ENCODE measurements around the gene TMEM51. TPM values are rescaled to one million over a fixed set of nuclear protein-coding genes. Genes with fewer than 3 reads are reported as not detected.

TMEM51 gene
- total and polyA plus RNA-seq, 2 of the 13 experiments (the other 11 are each of a cell fraction or from before 2014, with no cell fraction given), result 12.2 to 22.3 TPM

DNA sequence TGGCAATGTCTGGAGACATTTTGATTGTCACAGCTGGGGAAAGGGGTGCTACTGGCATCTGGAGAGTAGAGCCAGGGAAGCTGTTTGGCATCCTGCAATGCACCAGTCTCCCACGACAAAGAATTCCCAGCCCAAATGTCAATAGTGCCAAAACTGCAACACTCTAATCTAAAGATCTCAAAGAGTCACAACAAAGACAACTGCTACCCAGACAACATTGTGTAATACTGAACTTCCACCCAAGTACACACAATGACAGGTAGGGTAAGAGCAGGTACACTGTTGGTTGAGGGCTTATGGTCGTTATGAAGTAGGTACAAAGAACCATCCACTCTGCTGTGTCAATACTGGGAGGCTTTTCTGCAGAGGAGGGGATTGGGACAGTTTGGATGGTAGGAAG is 8.2 kb upstream of the TMEM51 start (continued):
- TF ChIP-seq, protein P1, sequence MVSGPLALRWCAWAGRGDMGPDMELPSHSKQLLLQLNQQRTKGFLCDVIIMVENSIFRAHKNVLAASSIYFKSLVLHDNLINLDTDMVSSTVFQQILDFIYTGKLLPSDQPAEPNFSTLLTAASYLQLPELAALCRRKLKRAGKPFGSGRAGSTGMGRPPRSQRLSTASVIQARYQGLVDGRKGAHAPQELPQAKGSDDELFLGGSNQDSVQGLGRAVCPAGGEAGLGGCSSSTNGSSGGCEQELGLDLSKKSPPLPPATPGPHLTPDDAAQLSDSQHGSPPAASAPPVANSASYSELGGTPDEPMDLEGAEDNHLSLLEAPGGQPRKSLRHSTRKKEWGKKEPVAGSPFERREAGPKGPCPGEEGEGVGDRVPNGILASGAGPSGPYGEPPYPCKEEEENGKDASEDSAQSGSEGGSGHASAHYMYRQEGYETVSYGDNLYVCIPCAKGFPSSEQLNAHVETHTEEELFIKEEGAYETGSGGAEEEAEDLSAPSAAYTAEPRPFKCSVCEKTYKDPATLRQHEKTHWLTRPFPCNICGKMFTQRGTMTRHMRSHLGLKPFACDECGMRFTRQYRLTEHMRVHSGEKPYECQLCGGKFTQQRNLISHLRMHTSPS (CRISPR knock-in tag; IDR thresholded peaks at IDR 0.05; ENCODE audit: low read depth), result peak; percentile 67; the same call in 1 of the 2 replicates
- TF ChIP-seq ZNF333 (CRISPR knock-in tag; IDR thresholded peaks at IDR 0.05; ENCODE audit: borderline replicate concordance) (no peak), SP5 (CRISPR knock-in tag; IDR thresholded peaks at IDR 0.05; ENCODE audit: borderline replicate concordance, low read depth) (peak; percentile 43; the same call in 1 of the 2 replicates), LCORL (IDR thresholded peaks at IDR 0.05) (0 out of 2 replicates have a peak, but pooled peaks have one; percentile 21), LCORL (CRISPR knock-in tag; IDR thresholded peaks at IDR 0.05) (peak; percentile 93), EHMT2 (IDR thresholded peaks at IDR 0.05; ENCODE audit: borderline replicate concordance, low read depth, low read length) (no peak), NONO (IDR thresholded peaks at IDR 0.05) (no peak), NONO (CRISPR knock-in tag; conservative IDR thresholded peaks at IDR 0.05) (peak; percentile 74), RFX1 (IDR thresholded peaks at IDR 0.05) (peak; percentile 66), ZKSCAN5 (CRISPR knock-in tag; IDR thresholded peaks at IDR 0.05) (no peak), HOXA9 (CRISPR knock-in tag; IDR thresholded peaks at IDR 0.05; ENCODE audit: borderline replicate concordance) (no peak), ATM (IDR thresholded peaks at IDR 0.05; ENCODE audit: borderline replicate concordance) (no peak), ETV5 (CRISPR knock-in tag; IDR thresholded peaks at IDR 0.05; ENCODE audit: borderline replicate concordance) (peak; percentile 58; the same call in 1 of the 2 replicates), KLF9 (CRISPR knock-in tag; IDR thresholded peaks at IDR 0.05; ENCODE audit: low read depth) (no peak), MLLT10 (CRISPR knock-in tag; IDR thresholded peaks at IDR 0.05) (no peak), ZNF678 (CRISPR knock-in tag; IDR thresholded peaks at IDR 0.05) (no peak), XRCC5 (optimal IDR thresholded peaks at IDR 0.05; ENCODE audit: low read length) (no peak), ZFP36 (IDR thresholded peaks at IDR 0.05; ENCODE audit: borderline replicate concordance, low read depth, low read length, partially characterized antibody) (no peak), ZNF235 (CRISPR knock-in tag; IDR thresholded peaks at IDR 0.05; ENCODE audit: borderline replicate concordance) (no peak), TEAD3 (CRISPR knock-in tag; optimal IDR thresholded peaks at IDR 0.05; ENCODE audit: borderline replicate concordance) (peak; percentile 73), HCFC1 (IDR thresholded peaks at IDR 0.05; ENCODE audit: low read depth, low read length) (no peak), RAD21 (CRISPR knock-in tag; IDR thresholded peaks at IDR 0.05) (no peak), BRD4 (CRISPR knock-in tag; IDR thresholded peaks at IDR 0.05) (no peak)
- TF ChIP-seq, protein P2, sequence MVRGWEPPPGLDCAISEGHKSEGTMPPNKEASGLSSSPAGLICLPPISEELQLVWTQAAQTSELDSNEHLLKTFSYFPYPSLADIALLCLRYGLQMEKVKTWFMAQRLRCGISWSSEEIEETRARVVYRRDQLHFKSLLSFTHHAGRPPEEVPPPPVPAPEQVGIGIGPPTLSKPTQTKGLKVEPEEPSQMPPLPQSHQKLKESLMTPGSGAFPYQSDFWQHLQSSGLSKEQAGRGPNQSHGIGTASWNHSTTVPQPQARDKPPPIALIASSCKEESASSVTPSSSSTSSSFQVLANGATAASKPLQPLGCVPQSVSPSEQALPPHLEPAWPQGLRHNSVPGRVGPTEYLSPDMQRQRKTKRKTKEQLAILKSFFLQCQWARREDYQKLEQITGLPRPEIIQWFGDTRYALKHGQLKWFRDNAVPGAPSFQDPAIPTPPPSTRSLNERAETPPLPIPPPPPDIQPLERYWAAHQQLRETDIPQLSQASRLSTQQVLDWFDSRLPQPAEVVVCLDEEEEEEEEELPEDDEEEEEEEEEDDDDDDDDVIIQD (CRISPR knock-in tag; IDR thresholded peaks at IDR 0.05; ENCODE audit: low read depth), result peak; percentile 67; the same call in 1 of the 2 replicates
- TF ChIP-seq, protein P3, sequence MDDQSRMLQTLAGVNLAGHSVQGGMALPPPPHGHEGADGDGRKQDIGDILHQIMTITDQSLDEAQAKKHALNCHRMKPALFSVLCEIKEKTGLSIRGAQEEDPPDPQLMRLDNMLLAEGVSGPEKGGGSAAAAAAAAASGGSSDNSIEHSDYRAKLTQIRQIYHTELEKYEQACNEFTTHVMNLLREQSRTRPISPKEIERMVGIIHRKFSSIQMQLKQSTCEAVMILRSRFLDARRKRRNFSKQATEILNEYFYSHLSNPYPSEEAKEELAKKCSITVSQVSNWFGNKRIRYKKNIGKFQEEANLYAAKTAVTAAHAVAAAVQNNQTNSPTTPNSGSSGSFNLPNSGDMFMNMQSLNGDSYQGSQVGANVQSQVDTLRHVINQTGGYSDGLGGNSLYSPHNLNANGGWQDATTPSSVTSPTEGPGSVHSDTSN (CRISPR knock-in tag; IDR thresholded peaks at IDR 0.05; ENCODE audit: borderline replicate concordance), result no peak
- TF ChIP-seq, protein P4, sequence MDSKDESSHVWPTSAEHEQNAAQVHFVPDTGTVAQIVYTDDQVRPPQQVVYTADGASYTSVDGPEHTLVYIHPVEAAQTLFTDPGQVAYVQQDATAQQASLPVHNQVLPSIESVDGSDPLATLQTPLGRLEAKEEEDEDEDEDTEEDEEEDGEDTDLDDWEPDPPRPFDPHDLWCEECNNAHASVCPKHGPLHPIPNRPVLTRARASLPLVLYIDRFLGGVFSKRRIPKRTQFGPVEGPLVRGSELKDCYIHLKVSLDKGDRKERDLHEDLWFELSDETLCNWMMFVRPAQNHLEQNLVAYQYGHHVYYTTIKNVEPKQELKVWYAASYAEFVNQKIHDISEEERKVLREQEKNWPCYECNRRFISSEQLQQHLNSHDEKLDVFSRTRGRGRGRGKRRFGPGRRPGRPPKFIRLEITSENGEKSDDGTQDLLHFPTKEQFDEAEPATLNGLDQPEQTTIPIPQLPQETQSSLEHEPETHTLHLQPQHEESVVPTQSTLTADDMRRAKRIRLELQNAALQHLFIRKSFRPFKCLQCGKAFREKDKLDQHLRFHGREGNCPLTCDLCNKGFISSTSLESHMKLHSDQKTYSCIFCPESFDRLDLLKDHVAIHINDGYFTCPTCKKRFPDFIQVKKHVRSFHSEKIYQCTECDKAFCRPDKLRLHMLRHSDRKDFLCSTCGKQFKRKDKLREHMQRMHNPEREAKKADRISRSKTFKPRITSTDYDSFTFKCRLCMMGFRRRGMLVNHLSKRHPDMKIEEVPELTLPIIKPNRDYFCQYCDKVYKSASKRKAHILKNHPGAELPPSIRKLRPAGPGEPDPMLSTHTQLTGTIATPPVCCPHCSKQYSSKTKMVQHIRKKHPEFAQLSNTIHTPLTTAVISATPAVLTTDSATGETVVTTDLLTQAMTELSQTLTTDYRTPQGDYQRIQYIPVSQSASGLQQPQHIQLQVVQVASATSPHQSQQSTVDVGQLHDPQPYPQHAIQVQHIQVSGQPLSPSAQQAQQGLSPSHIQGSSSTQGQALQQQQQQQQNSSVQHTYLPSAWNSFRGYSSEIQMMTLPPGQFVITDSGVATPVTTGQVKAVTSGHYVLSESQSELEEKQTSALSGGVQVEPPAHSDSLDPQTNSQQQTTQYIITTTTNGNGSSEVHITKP (CRISPR knock-in tag; IDR thresholded peaks at IDR 0.05; ENCODE audit: low read depth), result no peak
